Sigmoid colon (tissue), 4 donors: Measurements from ENCODE around the gene SLC44A1.

Source experiments
- POLR2A ChIP-seq, 2 donors: fragments of 450-650 bp; IDR thresholded peaks; one replicate each; pipeline ENCODE4 v1.6.1; 2016; ENCODE audit warnings: antibody characterized with exemption in 2 of 2, mild to moderate bottlenecking in 2 of 2, moderate library complexity in 2 of 2
- POLR2AphosphoS5 ChIP-seq, 4 donors: sonication (generic); formaldehyde crosslinking; IDR thresholded peaks; one replicate each; pipeline ENCODE4 v1.6.1; 2017; ENCODE audit warnings: antibody characterized with exemption in 4 of 4

DNA sequence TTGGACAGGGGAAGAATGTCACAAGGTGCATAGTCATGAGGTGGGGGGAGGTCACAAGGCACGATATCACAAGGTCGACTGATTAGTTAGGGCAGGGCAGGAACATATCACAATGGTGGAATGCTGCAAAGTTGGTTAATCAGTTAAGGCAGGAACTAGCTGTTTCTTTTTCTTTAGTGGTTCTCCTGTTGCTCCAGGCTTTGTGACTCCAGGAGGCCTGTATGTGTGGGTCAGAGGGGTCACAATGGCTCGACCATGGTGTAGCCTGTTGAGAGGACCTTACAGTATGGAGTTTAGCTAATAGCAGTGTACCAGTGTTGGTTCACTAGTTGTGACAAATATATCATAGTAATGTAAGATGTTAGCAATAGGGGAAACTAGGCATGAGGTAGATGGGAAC, 191.0 kb downstream of the SLC44A1 start:
- no peak for TF ChIP-seq POLR2A (IDR thresholded peaks at IDR 0.05)
- TF ChIP-seq POLR2AphosphoS5 (IDR thresholded peaks at IDR 0.05), result no peak
